HG03442 (cell line): ENCODE results near the gene STRIT1.
"Not testable (repeated sequence)": the region's sequence is repeated elsewhere in the genome, so short reads cannot be mapped to it uniquely, and the experiment has no call there.

ENCODE experiments used
- ATAC-seq: cut with Tn5 transposase; IDR thresholded peaks from one replicate; pipeline ENCODE4 v1.9.1; 2021; ENCODE audit warnings: mild to moderate bottlenecking, moderate library complexity; ENCODE audit not compliant: unreplicated experiment

The STRIT1 gene

GRCh38 chr3:155271343-155271613 lies 22.2 kb downstream of the STRIT1 start:
- no peak for ATAC-seq

DNA sequence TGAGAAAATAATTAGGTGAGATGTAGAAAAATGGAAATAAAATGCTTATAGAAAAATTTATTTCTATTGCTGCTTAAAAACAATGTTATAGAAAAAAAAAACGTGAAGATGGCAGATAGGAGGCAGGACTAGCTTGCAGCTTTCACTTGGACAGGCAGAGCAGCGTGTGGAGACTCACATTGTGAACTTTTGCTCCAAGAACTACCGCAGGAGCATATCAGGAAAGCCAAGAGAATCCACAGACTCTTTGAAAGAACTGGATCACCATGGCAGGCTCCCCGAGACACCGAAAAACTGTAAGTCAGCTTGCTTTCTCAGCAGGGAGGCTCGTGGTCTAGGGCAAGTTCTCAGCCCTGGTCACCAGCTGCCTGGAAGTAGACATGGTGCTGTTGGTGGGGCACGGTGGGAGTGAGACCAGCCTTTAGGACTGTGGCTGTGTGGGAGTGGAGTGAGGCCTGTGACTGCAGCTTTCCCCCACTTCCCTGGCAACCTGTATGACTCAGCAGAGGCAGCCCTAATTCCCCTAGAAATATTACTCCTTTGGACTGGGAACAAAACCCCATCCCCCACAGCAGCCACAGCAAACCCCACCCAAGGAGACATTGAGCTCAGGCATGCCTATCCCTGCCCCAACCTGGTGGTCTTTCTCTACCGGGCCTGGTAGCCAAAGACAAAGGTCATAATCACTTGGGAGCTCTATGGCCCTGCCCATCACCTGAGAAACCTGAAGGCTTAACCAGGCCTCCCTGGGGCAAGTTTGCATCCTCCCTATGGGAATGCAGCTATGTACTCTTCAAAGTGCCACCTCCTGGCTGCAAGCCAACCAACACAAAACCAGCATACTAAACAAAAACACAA lies 22.8 kb downstream of the STRIT1 start:
- no peak for ATAC-seq

DNA sequence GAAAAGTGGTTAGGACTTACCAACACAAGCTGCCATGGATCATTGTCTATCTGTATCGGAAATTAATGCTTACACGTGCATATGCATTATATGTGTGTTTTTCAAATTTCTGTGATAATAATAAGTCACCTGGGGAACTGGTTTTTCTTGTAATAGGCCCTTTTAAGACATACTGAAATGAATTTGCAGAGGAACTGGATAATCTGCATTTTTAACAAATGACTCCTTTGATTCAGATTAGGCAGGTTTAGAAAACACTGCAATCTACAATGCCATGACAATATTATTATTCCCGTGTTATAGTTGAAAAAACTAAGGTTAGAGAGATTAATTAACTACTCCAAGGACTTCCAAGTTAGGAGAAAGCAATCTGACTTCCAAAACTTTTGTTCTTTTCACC lies 23.4 kb downstream of the STRIT1 start:
- no peak for ATAC-seq

DNA sequence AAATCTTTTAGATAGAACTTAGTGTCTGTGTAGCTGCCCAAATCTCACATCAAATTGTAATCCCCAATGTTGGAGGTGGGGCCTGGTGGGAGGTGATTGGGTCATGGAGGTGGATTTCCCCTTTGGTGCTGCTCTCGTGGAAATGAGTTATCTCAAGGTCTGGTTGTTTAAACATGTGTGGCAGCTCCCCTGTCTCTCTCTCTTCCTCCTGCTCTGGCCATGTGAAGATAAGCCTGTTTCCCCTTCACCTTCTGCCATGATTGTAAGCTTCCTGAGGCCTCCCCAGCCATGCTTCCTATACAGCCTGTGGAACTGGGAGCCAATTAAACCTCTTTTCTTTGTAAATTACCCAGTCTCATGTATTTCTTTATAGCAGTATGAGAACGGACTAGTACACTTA lies 30.6 kb downstream of the STRIT1 start:
- ATAC-seq = not testable (repeated sequence)

GRCh38 chr3:155262295-155262694 lies 31.2 kb downstream of the STRIT1 start:
- no peak for ATAC-seq

GRCh38 chr3:155254445-155254844 lies 39.0 kb downstream of the STRIT1 start:
- ATAC-seq = no peak

- no peak for ATAC-seq
Observed at GRCh38 chr3:155252535-155252934, 40.9 kb downstream of the STRIT1 start.

- no peak for ATAC-seq
Observed at GRCh38 chr3:155252021-155252420, 41.5 kb downstream of the STRIT1 start.

GRCh38 chr3:155248531-155249187 lies 44.8 kb downstream of the STRIT1 start:
- ATAC-seq = no peak

GRCh38 chr3:155244699-155245098 lies 48.8 kb downstream of the STRIT1 start:
- no peak for ATAC-seq

DNA sequence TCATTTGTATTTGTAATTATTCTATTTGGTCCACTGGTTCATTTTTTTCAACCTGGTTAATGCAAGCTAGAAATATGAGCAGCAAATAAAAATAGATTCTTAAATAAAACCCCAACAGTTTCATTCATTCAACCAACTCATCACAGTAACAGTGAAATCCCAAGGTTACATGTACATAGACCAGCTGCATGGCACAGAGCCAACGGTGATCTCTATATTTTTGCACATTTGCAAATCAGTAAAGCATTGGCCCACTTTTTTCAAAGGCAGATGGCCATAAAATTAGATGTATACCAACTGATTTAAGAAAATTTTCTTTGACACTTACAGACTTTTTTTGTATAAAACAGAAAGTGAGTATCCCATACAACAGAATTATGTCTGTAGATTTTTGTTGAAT lies 49.3 kb downstream of the STRIT1 start:
- no peak for ATAC-seq

DNA sequence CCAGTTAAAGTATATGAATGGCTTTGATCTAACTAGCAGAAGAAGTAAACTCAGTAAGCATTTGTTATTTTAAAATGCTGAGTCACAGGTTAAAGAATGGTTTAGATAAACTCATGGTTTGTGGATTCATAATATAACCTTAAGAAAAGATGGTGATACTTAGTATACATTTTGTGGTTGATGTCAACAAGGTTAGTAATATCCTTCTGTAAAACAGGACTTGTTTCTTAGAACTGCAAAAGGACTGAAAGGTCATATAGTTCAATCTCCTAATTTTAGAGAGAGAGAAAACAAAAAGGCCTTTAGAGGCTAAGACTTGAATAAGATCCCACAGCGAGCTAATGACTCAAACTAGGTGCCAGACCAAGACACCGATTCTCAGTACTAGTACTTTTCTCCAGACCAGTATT lies 50.0 kb downstream of the STRIT1 start:
- peak; percentile 71 for ATAC-seq

GRCh38 chr3:155242342-155242741 lies 51.1 kb downstream of the STRIT1 start:
- no peak for ATAC-seq

- ATAC-seq = no peak
Observed at GRCh38 chr3:155241579-155241978, 51.9 kb downstream of the STRIT1 start.
